ENCODE data around the gene CDK14. TPM values are rescaled to one million over a fixed set of nuclear protein-coding genes. Genes with fewer than 3 reads are reported as not detected.
"Not testable (repeated sequence)": the region's sequence is repeated elsewhere in the genome, so short reads cannot be mapped to it uniquely, and the experiment has no call there.

The CDK14 gene
- total and polyA plus RNA-seq, 5 experiments from 2014 or later, result 0.15 to 3.6 (median 2.8) TPM; not detected in 2

- H3K4me1 Mint-ChIP-seq, result peaks cover 0 to 23% (median 0%) of the 10 kb centered on the region in 4 donors
- POLR2A ChIA-PET, result no interaction called here
- H3K27me3 Mint-ChIP-seq, result no peaks in the 10 kb centered on the region
- DNase-seq (no peak), ATAC-seq (no peak)
- no peak overlapping the region for H3K4me3 Mint-ChIP-seq
- no peaks in the 10 kb centered on the region for H3K36me3 Mint-ChIP-seq
- H3K9me3 Mint-ChIP-seq, result peaks cover 0 to 4% (median 0%) of the 10 kb centered on the region in 9 donors
- no peak overlapping the region for H3K27ac Mint-ChIP-seq
Measured at GRCh38 chr7:90739716-90740115, 143.6 kb downstream of the CDK14 start.

GRCh38 chr7:90740386-90740785, 144.3 kb downstream of the CDK14 start:
- no peak for ATAC-seq
- Mint-ChIP-seq H3K27ac (no peak overlapping the region), H3K36me3 (no peaks in the 10 kb centered on the region), H3K4me1 (peaks cover 0 to 23% (median 0%) of the 10 kb centered on the region in 4 donors), H3K9me3 (peaks cover 0 to 6% (median 0%) of the 10 kb centered on the region in 9 donors), H3K4me3 (no peak overlapping the region), H3K27me3 (peaks cover 0 to 2% (median 0%) of the 10 kb centered on the region in 5 donors)
- DNase-seq, result no peak
- POLR2A ChIA-PET, result no interaction called here

DNA sequence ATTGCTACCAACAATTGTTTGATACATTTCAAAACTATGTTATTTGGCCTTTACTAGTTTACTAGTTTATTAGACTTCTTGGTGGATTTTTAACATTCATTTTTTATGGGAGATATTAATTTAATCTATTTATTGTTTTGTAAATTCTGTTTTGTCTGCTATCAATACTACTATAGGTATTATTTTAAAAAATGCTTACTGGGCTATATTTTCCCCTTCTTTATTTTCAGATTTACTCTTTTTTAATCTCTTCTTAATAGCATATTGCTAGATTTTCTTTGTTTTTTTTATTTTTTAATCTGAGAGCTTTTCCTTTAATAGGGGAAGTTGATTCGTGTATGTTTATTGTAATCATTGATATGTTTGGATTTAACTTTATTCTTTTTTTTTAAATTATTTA, 147.5 kb downstream of the CDK14 start:
- H3K4me3 Mint-ChIP-seq, result no peak overlapping the region

DNA sequence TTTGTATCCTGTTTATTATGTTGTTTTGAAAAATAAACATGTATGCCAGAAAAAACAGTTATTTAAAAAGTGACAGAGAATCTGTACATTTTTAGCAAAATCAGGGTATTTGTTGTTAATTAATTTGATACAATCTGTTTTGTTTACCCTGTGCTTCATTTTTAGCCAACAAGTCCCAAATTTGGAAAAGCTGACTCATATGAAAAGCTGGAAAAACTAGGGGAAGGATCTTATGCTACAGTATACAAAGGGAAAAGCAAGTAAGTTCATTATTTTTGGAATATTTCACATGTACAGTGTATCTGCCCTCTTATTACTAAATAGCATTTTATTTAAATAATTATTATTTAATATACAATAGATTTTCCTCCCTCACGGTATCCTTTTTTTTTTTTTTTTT, 151.4 kb downstream of the CDK14 start:
- POLR2A ChIA-PET, result no interaction called here
- H3K27me3 Mint-ChIP-seq, result peaks cover 0 to 2% (median 0%) of the 10 kb centered on the region in 5 donors

More for the DNA sequence above, 147.5 kb downstream of the CDK14 start:
- ATAC-seq, result no peak
- Mint-ChIP-seq H3K27me3 (peaks cover 0 to 2% (median 0%) of the 10 kb centered on the region in 5 donors), H3K9me3 (peaks cover 0 to 3% (median 0%) of the 10 kb centered on the region in 9 donors), H3K36me3 (no peaks in the 10 kb centered on the region), H3K4me1 (peaks cover 0 to 7% (median 0%) of the 10 kb centered on the region in 4 donors), H3K27ac (no peak overlapping the region)
- POLR2A ChIA-PET, result no interaction called here
- DNase-seq, result no peak

GRCh38 chr7:90749262-90749661, 153.1 kb downstream of the CDK14 start:
- Mint-ChIP-seq H3K4me3 (no peak overlapping the region), H3K27ac (no peak overlapping the region)

More for the DNA sequence above, 151.4 kb downstream of the CDK14 start:
- Mint-ChIP-seq H3K4me3 (no peak overlapping the region), H3K9me3 (peaks cover 0 to 3% (median 0%) of the 10 kb centered on the region in 9 donors), H3K36me3 (no peaks in the 10 kb centered on the region), H3K27ac (no peak overlapping the region), H3K4me1 (peaks cover 0 to 5% (median 0%) of the 10 kb centered on the region in 4 donors)
- ATAC-seq, result no peak
- no peak for DNase-seq

GRCh38 chr7:90749774-90750173, 153.7 kb downstream of the CDK14 start:
- POLR2A ChIA-PET, result no interaction called here
- Mint-ChIP-seq H3K9me3 (peaks cover 0 to 3% (median 0%) of the 10 kb centered on the region in 9 donors), H3K36me3 (no peaks in the 10 kb centered on the region), H3K27me3 (peaks cover 0 to 2% (median 0%) of the 10 kb centered on the region in 5 donors), H3K4me1 (peaks cover 0 to 8% (median 0%) of the 10 kb centered on the region in 4 donors), H3K27ac (no peak overlapping the region), H3K4me3 (no peak overlapping the region)
- ATAC-seq (no peak), DNase-seq (no peak)

More at GRCh38 chr7:90749262-90749661, 153.1 kb downstream of the CDK14 start:
- POLR2A ChIA-PET, result no interaction called here
- Mint-ChIP-seq H3K36me3 (no peaks in the 10 kb centered on the region), H3K27me3 (peaks cover 0 to 2% (median 0%) of the 10 kb centered on the region in 5 donors), H3K9me3 (peaks cover 0 to 3% (median 0%) of the 10 kb centered on the region in 9 donors), H3K4me1 (peaks cover 0 to 5% (median 0%) of the 10 kb centered on the region in 4 donors)
- DNase-seq (no peak), ATAC-seq (no peak)

- no peak for DNase-seq
- no peaks in the 10 kb centered on the region for H3K9me3 Mint-ChIP-seq
- H3K27ac Mint-ChIP-seq, result no peak overlapping the region
- no peaks in the 10 kb centered on the region for H3K27me3 Mint-ChIP-seq
- no peak for ATAC-seq
- POLR2A ChIA-PET, result no interaction called here
- H3K4me1 Mint-ChIP-seq, result peaks cover 0 to 10% (median 0%) of the 10 kb centered on the region in 4 donors
- no peaks in the 10 kb centered on the region for H3K36me3 Mint-ChIP-seq
- H3K4me3 Mint-ChIP-seq, result no peak overlapping the region
Measured at GRCh38 chr7:90751595-90751994, 155.5 kb downstream of the CDK14 start.

- ATAC-seq, result no peak
- Mint-ChIP-seq H3K4me1 (peaks cover 0 to 14% (median 0%) of the 10 kb centered on the region in 4 donors), H3K4me3 (no peak overlapping the region)
Measured at GRCh38 chr7:90752051-90752450, 155.9 kb downstream of the CDK14 start.

GRCh38 chr7:90755041-90755440, 158.9 kb downstream of the CDK14 start:
- Mint-ChIP-seq H3K9me3 (peaks cover 0 to 3% (median 0%) of the 10 kb centered on the region in 9 donors), H3K36me3 (no peaks in the 10 kb centered on the region), H3K27me3 (no peaks in the 10 kb centered on the region), H3K4me1 (peaks cover 0 to 19% (median 0%) of the 10 kb centered on the region in 4 donors), H3K4me3 (no peak overlapping the region), H3K27ac (no peak overlapping the region)
- POLR2A ChIA-PET, result no interaction called here
- DNase-seq (no peak), ATAC-seq (no peak)

More at GRCh38 chr7:90752051-90752450, 155.9 kb downstream of the CDK14 start:
- DNase-seq, result no peak
- Mint-ChIP-seq H3K27me3 (no peaks in the 10 kb centered on the region), H3K9me3 (no peaks in the 10 kb centered on the region), H3K36me3 (no peaks in the 10 kb centered on the region), H3K27ac (no peak overlapping the region)
- POLR2A ChIA-PET, result no interaction called here

GRCh38 chr7:90756366-90756765, 160.2 kb downstream of the CDK14 start:
- POLR2A ChIA-PET, result no interaction called here
- Mint-ChIP-seq H3K4me1 (peaks cover 0 to 20% (median 0%) of the 10 kb centered on the region in 4 donors), H3K36me3 (no peaks in the 10 kb centered on the region), H3K9me3 (peaks cover 0 to 3% (median 0%) of the 10 kb centered on the region in 9 donors), H3K27ac (no peak overlapping the region), H3K27me3 (no peaks in the 10 kb centered on the region), H3K4me3 (no peak overlapping the region)
- DNase-seq, result no peak
- ATAC-seq, result no peak

DNA sequence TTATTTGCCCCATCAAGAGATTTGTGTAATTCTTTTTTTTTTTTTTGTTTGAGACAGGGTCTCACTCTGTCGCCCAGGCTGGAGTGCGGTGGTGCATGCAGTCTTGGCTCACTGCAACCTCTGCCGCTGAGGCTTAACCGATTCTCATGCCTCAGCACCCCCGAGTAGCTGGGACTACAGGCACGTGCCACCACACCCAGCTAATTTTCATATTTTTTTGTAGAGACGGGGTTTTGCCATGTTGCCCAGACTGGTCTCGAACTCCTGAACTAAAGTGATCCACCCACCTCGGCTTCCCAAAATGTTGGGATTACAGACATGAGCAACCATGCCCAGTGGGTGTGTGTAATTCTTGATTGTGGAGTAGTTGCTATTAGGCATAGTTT, 161.4 kb downstream of the CDK14 start:
- H3K36me3 Mint-ChIP-seq, H3K9me3 Mint-ChIP-seq, H3K27me3 Mint-ChIP-seq, ATAC-seq, POLR2A ChIA-PET, DNase-seq, H3K4me3 Mint-ChIP-seq: not testable (repeated sequence)
- Mint-ChIP-seq H3K4me1 (peaks cover 0 to 20% (median 0%) of the 10 kb centered on the region in 4 donors), H3K27ac (peak overlapping the region in 1 of 10 donors; percentile 3)

DNA sequence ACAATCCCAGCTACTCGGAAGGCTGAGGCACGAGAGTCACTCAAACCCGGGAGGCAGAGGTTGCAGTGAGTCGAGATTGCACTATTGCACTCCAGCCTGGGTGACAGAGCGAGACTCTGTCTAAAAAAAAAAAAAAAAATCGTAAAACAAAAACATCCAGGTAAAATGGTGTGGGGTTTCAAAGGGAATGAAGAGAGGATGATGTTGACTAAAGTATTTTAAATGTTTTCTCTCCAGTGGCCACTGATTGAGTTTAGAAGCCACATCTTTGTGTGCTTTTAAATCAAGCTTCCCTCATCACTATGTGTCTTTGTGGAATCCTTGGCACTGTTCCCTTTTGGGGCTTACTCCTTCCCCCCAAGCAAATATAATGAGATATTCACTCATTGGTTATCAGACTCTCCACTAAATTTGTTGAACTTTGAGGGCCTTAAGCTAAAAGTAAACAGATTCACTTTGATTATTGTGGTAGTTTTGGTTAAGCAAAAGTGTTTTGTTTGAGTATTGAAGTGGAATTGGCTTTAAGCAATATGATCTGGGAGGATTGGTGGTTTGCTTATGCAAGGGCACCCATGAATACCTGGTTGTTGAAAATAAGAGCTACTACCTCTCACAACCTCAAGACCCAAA, 162.9 kb downstream of the CDK14 start:
- Mint-ChIP-seq H3K36me3 (no peaks in the 10 kb centered on the region), H3K27ac (no peak overlapping the region), H3K27me3 (no peaks in the 10 kb centered on the region), H3K4me1 (peaks cover 0 to 20% (median 0%) of the 10 kb centered on the region in 4 donors), H3K4me3 (no peak overlapping the region), H3K9me3 (peaks cover 0 to 3% (median 0%) of the 10 kb centered on the region in 9 donors)
- POLR2A ChIA-PET, result no interaction called here
- no peak for DNase-seq
- no peak for ATAC-seq

DNA sequence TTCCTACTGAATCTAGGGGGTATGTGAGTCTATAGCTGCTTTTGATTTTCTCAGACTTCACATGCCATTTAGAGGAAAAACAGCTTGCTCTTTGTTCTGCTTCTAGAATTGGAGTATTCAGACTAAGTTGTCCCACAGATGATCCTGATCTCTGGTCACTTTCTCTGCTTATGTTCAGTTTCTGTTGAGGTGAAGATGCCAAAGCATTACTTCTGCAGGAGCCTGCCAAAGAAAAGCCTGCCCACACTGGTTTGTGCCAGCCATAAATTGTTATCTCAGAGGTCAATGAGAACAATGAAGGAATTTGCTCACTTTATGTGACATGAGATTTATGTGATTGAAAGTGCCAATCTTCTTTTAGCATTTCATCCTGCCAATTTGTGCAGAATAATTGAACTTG, 163.6 kb downstream of the CDK14 start:
- Mint-ChIP-seq H3K27me3 (no peaks in the 10 kb centered on the region), H3K4me3 (no peak overlapping the region), H3K4me1 (peaks cover 0 to 17% (median 0%) of the 10 kb centered on the region in 4 donors), H3K27ac (no peak overlapping the region), H3K36me3 (no peaks in the 10 kb centered on the region), H3K9me3 (peaks cover 0 to 3% (median 0%) of the 10 kb centered on the region in 9 donors)
- POLR2A ChIA-PET, result no interaction called here
- ATAC-seq, result no peak
- DNase-seq, result no peak

Measured in naive thymus-derived CD8-positive, alpha-beta T cell (primary cell).